IMR-90 (cell line): Measurements from ENCODE around the gene TTC23L.

Experiments used
- BHLHE40 ChIP-seq: fragments of 150-350 bp; IDR thresholded peaks from 2 replicates; pipeline ENCODE4 v1.6.1; 2016; ENCODE audit warnings: mild to moderate bottlenecking, low read depth, low read length
- CEBPB ChIP-seq: IDR thresholded peaks from 2 replicates; pipeline ENCODE4 v1.6.1; 2012; ENCODE audit warnings: low read depth, low read length, improper control_type of control experiment
- CTCF ChIP-seq: conservative IDR thresholded peaks from 2 replicates; pipeline ENCODE4 v1.5.1; 2012; ENCODE audit warnings: mild to moderate bottlenecking, low read depth, low read length, improper control_type of control experiment
- ELK1 ChIP-seq: fragments of 150-350 bp; IDR thresholded peaks from 2 replicates; pipeline ENCODE4 v1.6.1; 2016; ENCODE audit warnings: low read depth, mild to moderate bottlenecking, low read length, moderate library complexity, borderline replicate concordance
- MAZ ChIP-seq: IDR thresholded peaks from 2 replicates; pipeline ENCODE4 v1.6.1; 2012; ENCODE audit warnings: low read depth, mild to moderate bottlenecking, low read length, improper control_type of control experiment, moderate library complexity, borderline replicate concordance
- MXI1 ChIP-seq: IDR thresholded peaks from 2 replicates; pipeline ENCODE4 v1.6.1; 2012; ENCODE audit warnings: low read depth, mild to moderate bottlenecking, low read length, moderate library complexity, borderline replicate concordance
- POLR2A ChIP-seq: IDR thresholded peaks from 2 replicates; pipeline ENCODE4 v1.6.1; 2012; ENCODE audit warnings: mild to moderate bottlenecking, low read depth, low read length
- RAD21 ChIP-seq: IDR thresholded peaks from 2 replicates; pipeline ENCODE4 v1.6.1; 2012; ENCODE audit warnings: low read length, improper control_type of control experiment
- RCOR1 ChIP-seq: IDR thresholded peaks from 2 replicates; pipeline ENCODE4 v1.6.1; 2012; ENCODE audit warnings: mild to moderate bottlenecking, low read length, improper control_type of control experiment; ENCODE audit not compliant: insufficient replicate concordance
- SMC3 ChIP-seq: fragments of 150-350 bp; IDR thresholded peaks from 2 replicates; pipeline ENCODE4 v1.6.1; 2016; ENCODE audit warnings: low read depth, mild to moderate bottlenecking, antibody characterized with exemption, low read length, moderate library complexity
- USF2 ChIP-seq: fragments of 150-350 bp; IDR thresholded peaks from 2 replicates; pipeline ENCODE4 v1.6.1; 2017; ENCODE audit warnings: mild to moderate bottlenecking, antibody characterized with exemption, low read length, low read depth

GRCh38 chr5:34843497-34843896, 4.5 kb downstream of the TTC23L start:
- TF ChIP-seq CTCF (no peak), MXI1 (no peak), CEBPB (no peak), POLR2A (no peak), MAZ (no peak), ELK1 (no peak), BHLHE40 (no peak), RCOR1 (no peak), USF2 (no peak), RAD21 (no peak), SMC3 (no peak)
